Stimulated activated CD4-positive, alpha-beta T cell treated with anti-CD3 and anti-CD28 coated beads, Interleukin-4, amount 100 ng/mL, for 48 hours (primary cell): ENCODE results near the gene FAM168A.

Source experiments
- DNase-seq, 2 donors: peaks; one replicate each; pipeline ENCODE4 v3.0.0-alpha.2; 2020; ENCODE audit warnings: low read depth in 2 of 2

The FAM168A gene

GRCh38 chr11:73428699-73429098 is 169.2 kb downstream of the FAM168A start:
- no peak for DNase-seq

GRCh38 chr11:73428227-73428626 is 169.7 kb downstream of the FAM168A start:
- DNase-seq = no peak

- no peak for DNase-seq
These were observed 171.6 kb downstream of the FAM168A start for GRCh38 chr11:73426219-73426850.

GRCh38 chr11:73425108-73425507 is 172.8 kb downstream of the FAM168A start:
- DNase-seq = no peak

GRCh38 chr11:73423506-73423905 is 174.4 kb downstream of the FAM168A start:
- DNase-seq = no peak

- DNase-seq = no peak
These were observed 175.0 kb downstream of the FAM168A start for GRCh38 chr11:73422886-73423285.

- DNase-seq = no peak
These were observed 177.8 kb downstream of the FAM168A start for GRCh38 chr11:73420136-73420535.

GRCh38 chr11:73416786-73417185 is 181.1 kb downstream of the FAM168A start:
- DNase-seq = no peak

GRCh38 chr11:73415854-73416615 is 181.9 kb downstream of the FAM168A start:
- no peak for DNase-seq

GRCh38 chr11:73414977-73415651 is 182.8 kb downstream of the FAM168A start:
- no peak for DNase-seq

GRCh38 chr11:73413256-73413655 is 184.7 kb downstream of the FAM168A start:
- DNase-seq = no peak

- DNase-seq = no peak
These were observed 185.6 kb downstream of the FAM168A start for GRCh38 chr11:73412308-73412707.

GRCh38 chr11:73411031-73411430 is 186.9 kb downstream of the FAM168A start:
- DNase-seq = no peak

- DNase-seq = no peak
These were observed 187.3 kb downstream of the FAM168A start for GRCh38 chr11:73410627-73411026.

GRCh38 chr11:73409431-73409830 is 188.5 kb downstream of the FAM168A start:
- DNase-seq = no peak

GRCh38 chr11:73406619-73407018 is 191.3 kb downstream of the FAM168A start:
- DNase-seq = no peak

GRCh38 chr11:73406131-73406530 is 191.8 kb downstream of the FAM168A start:
- no peak for DNase-seq

GRCh38 chr11:73405146-73405510 is 192.8 kb downstream of the FAM168A start:
- no peak for DNase-seq

GRCh38 chr11:73404506-73405145 is 193.3 kb downstream of the FAM168A start:
- no peak for DNase-seq

- DNase-seq = no peak
These were observed 193.9 kb downstream of the FAM168A start for GRCh38 chr11:73404048-73404447.

GRCh38 chr11:73403541-73403940 is 194.4 kb downstream of the FAM168A start:
- no peak for DNase-seq

- no peak for DNase-seq
These were observed 195.1 kb downstream of the FAM168A start for GRCh38 chr11:73402834-73403185.
